GM12878 (cell line): ENCODE measurements around the gene UTP20. TPM values are rescaled to one million over a fixed set of nuclear protein-coding genes. Genes with fewer than 3 reads are reported as not detected.

Experiments used
- ATAC-seq: fragments of 200-7000 bp; cut with Tn5 transposase; 3 replicates; pipeline ENCODE4 v1.9.1; 2020; ENCODE audit warnings: mild to moderate bottlenecking, moderate library complexity
- BruUV-seq: library from RNA; stranded (reverse); fragments of 400-500 nt; replicated peaks from 2 replicates; lab custom pipeline; 2021; lab: Mats Ljungman, UMichigan
- CTCF ChIA-PET: fragments of 300-600 bp; sonication (Branson Sonifier 250); formaldehyde crosslinking; extraction: SDS; loops from one replicate; lab custom pipeline; 2021; ENCODE audit warnings: inconsistent platforms; lab: Yijun Ruan, JAX
- POLR2A ChIA-PET: fragments of 350-600 bp; formaldehyde crosslinking; extraction: SDS; loops from one replicate; lab custom pipeline; 2021; ENCODE audit warnings: inconsistent platforms; lab: Charles Lee
- RAD21 ChIA-PET: fragments of 300-600 bp; sonication (Branson Sonifier 250); formaldehyde crosslinking; loops from one replicate; lab custom pipeline; 2023; ENCODE audit warnings: antibody characterized with exemption; ENCODE audit not compliant: unreplicated experiment; lab: Charles Lee
- SMC1A ChIA-PET: fragments of 300-600 bp; sonication (Branson Sonifier 250); formaldehyde crosslinking; loops from one replicate; lab custom pipeline; 2023; ENCODE audit not compliant: unreplicated experiment, uncharacterized antibody; lab: Charles Lee
- DNase-seq: peaks from one replicate; pipeline ENCODE4 v3.0.0-alpha.2; 2011; ENCODE audit warnings: low read depth, low spot score
- FAIRE-seq: peaks from 3 replicates; lab custom pipeline; 2011; peaks lifted over from hg19 to GRCh38; lab: Jason Lieb, UNC
- H2AFZ ChIP-seq: 2 replicates; pipeline ENCODE4 v1.6.0; 2011; ENCODE audit warnings: low read depth, low read length, control low read depth; ENCODE audit not compliant: control insufficient read depth
- H3K27ac ChIP-seq: 2 replicates; pipeline ENCODE4 v1.5.1; 2011; ENCODE audit warnings: control low read depth; ENCODE audit not compliant: control insufficient read depth, insufficient read depth
- H3K27me3 ChIP-seq, 2 experiments: replicated peaks in 1 of 2; 2 replicates each; pipeline versions ENCODE4 v1.6.0 to v1.6.1; 2011; ENCODE audit warnings: low read length in 1 of 2; ENCODE audit not compliant: control insufficient read depth in 2 of 2, insufficient read depth in 2 of 2
- H3K36me3 ChIP-seq, 2 experiments: 2 replicates each; pipeline ENCODE4 v1.5.1; 2011; ENCODE audit warnings: low read length in 1 of 2; ENCODE audit not compliant: control insufficient read depth in 2 of 2, insufficient read depth in 2 of 2
- H3K4me1 ChIP-seq: 2 replicates; pipeline ENCODE4 v1.6.1; 2011; ENCODE audit warnings: mild to moderate bottlenecking, low read length, moderate library complexity, mixed read lengths; ENCODE audit not compliant: control insufficient read depth, insufficient read depth
- H3K4me2 ChIP-seq: 2 replicates; pipeline ENCODE4 v1.6.0; 2011; ENCODE audit warnings: control low read depth; ENCODE audit not compliant: control insufficient read depth, insufficient read depth
- H3K4me3 ChIP-seq: fragments of 200-600 bp; sonication (generic); 2 replicates; pipeline ENCODE4 v1.5.1; 2016
- H3K79me2 ChIP-seq: 2 replicates; pipeline ENCODE4 v1.6.0; 2011; ENCODE audit warnings: low read length; ENCODE audit not compliant: control insufficient read depth, insufficient read depth
- H3K9ac ChIP-seq: 2 replicates; pipeline ENCODE4 v1.8.0; 2011; ENCODE audit warnings: low read length, control low read depth, mixed read lengths; ENCODE audit not compliant: control insufficient read depth, insufficient read depth
- H3K9me3 ChIP-seq: replicated peaks from 3 replicates; pipeline ENCODE4 v1.5.1; 2011; ENCODE audit warnings: mild to moderate bottlenecking, low read length; ENCODE audit not compliant: control insufficient read depth, insufficient read depth
- H4K20me1 ChIP-seq: 2 replicates; pipeline ENCODE4 v1.6.0; 2011; ENCODE audit not compliant: control insufficient read depth, insufficient read depth
- EGR1 ChIP-seq, 2 experiments: IDR thresholded peaks; 1 replicate in 1 of 2; 2 replicates in 1 of 2; pipeline ENCODE4 v1.6.1; 2011 to 2012; ENCODE audit warnings: low read depth in 2 of 2, low read length in 2 of 2, borderline replicate concordance in 1 of 2, mild to moderate bottlenecking in 1 of 2, moderate library complexity in 1 of 2
- ESRRA ChIP-seq: IDR thresholded peaks from 2 replicates; pipeline ENCODE4 v1.6.1; 2012; ENCODE audit warnings: mild to moderate bottlenecking, low read length, improper control_type of control experiment
- MXI1 ChIP-seq: fragments of 150-350 bp; IDR thresholded peaks from 2 replicates; pipeline ENCODE4 v1.6.1; 2011; ENCODE audit warnings: low read depth, mild to moderate bottlenecking, inconsistent platforms, low read length, improper control_type of control experiment
- PAX5 ChIP-seq: IDR thresholded peaks from 2 replicates; pipeline ENCODE4 v1.6.1; 2011; ENCODE audit warnings: low read depth, low read length, borderline replicate concordance
- PAX8 ChIP-seq: fragments of 450-650 bp; IDR thresholded peaks from 2 replicates; pipeline ENCODE4 v1.6.1; 2017; ENCODE audit warnings: mild to moderate bottlenecking, moderate library complexity
- SIN3A ChIP-seq: IDR thresholded peaks from 2 replicates; pipeline ENCODE4 v1.6.1; 2012; ENCODE audit warnings: low read depth, low read length, improper control_type of control experiment
- SMARCA5 ChIP-seq: fragments of 450-650 bp; IDR thresholded peaks from 2 replicates; pipeline ENCODE4 v1.6.1; 2017; ENCODE audit warnings: mild to moderate bottlenecking
- SMC3 ChIP-seq: IDR thresholded peaks from 2 replicates; pipeline ENCODE4 v1.6.1; 2011; ENCODE audit warnings: low read length, improper control_type of control experiment, borderline replicate concordance
- SRF ChIP-seq, 2 experiments: IDR thresholded peaks; 2 replicates each; pipeline ENCODE4 v1.6.1; 2011; ENCODE audit warnings: low read depth in 2 of 2, low read length in 2 of 2, mild to moderate bottlenecking in 1 of 2, moderate library complexity in 1 of 2
- WGBS: methylation state at CpG from one replicate; pipeline ENCODE4 v1.1.6; 2016; ENCODE audit warnings: low lambda C conversion rate; ENCODE audit not compliant: insufficient replicate concordance, insufficient coverage; ENCODE audit errors: missing lambda C conversion rate; 5-methylcytosine and 5-hydroxymethylcytosine counted together
- in situ Hi-C: fragments of 300-500 bp; cut with MboI; formaldehyde crosslinking; loops from 9 replicates; pipeline ENCODE4 v1.14.3; 2018; ENCODE audit warnings: mixed read lengths
- intact Hi-C: fragments of 100-400 bp; cut with micrococcal nuclease; formaldehyde crosslinking; loops from one replicate; pipeline ENCODE4 v1.14.2; 2022; ENCODE audit not compliant: unreplicated experiment
- polyA plus RNA-seq, 11 experiments: library from polyadenylated mRNA; depleted of rRNA in 4 of 11; unstranded in 6 of 11; stranded (reverse) in 5 of 11; fragments of >200 nt; fragmentation: Nextera tagmentation in 4 of 11; fragmentation: Illumina TruSeq in 1 of 11; extraction: Ambion mirVana in 4 of 11; extraction: Trizol in 1 of 11; gene quantifications; 1 replicate in 1 of 11; 2 replicates in 10 of 11; pipeline versions ENCODE4 v1.2.1 to v1.2.3, GENCODE V29; 2011 to 2016; ENCODE audit warnings: inconsistent platforms in 2 of 11, missing spikeins in 2 of 11, low read depth in 1 of 11
- total RNA-seq, 4 experiments: library from RNA; depleted of rRNA in 3 of 4; stranded (reverse); fragments of >200 nt in 3 of 4; fragmentation: Illumina TruSeq in 1 of 4; extraction: Trizol in 1 of 4; gene quantifications; 2 replicates each; pipeline versions ENCODE4 v1.2.1 to v1.2.3, GENCODE V29; 2013 to 2021

The UTP20 gene
- total and polyA plus RNA-seq, 10 of the 15 experiments (the other 5 are each of a cell fraction or from before 2014, with no cell fraction given): 3.6 to 25.6 (median 16.7) TPM

- TF ChIP-seq PAX8: no peak
- no peak for TF ChIP-seq SRF (IDR thresholded peaks at IDR 0.05; ENCODE audit: low read depth in 2 of 2, low read length in 2 of 2)
- TF ChIP-seq MXI1: no peak
- no peak for TF ChIP-seq PAX5
- no peak for TF ChIP-seq SIN3A
- TF ChIP-seq EGR1 (IDR thresholded peaks at IDR 0.05; ENCODE audit: borderline replicate concordance in 1 of 2, low read depth in 2 of 2, low read length in 2 of 2): no peak
Observed at GRCh38 chr12:101325590-101325989, 45.7 kb downstream of the UTP20 start (continued).

DNA sequence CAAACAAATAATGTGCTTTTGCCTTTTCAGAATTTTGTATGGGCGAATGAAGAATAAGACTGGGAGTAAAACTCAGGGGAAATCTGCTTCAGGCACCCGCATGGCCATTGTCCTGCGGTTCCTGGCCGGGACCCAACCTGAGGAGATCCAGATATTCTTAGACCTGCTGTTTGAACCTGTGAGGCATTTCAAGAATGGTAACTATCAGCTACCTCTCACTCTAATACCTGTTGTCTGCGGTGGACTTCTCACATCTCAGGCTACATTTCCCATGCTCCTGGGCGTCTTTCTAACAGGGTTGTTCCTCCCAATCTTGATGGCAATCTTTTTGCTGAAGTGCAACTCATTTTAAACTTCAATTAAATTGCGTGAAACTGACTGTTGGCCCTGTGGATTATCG is 47.1 kb downstream of the UTP20 start:
- TF ChIP-seq ESRRA: no peak
- TF ChIP-seq SMC3: no peak
- TF ChIP-seq SMARCA5: no peak
- ATAC-seq (no peak), FAIRE-seq (no peak), DNase-seq (no peak)
- in situ Hi-C loops: no loop called here
- WGBS: 98% methylated on average over 8 of the region's 8 CpGs
- Histone ChIP-seq H3K79me2 (no peaks in the 10 kb centered on the region), H3K4me1 (no peaks in the 10 kb centered on the region), H3K9me3 (no peaks in the 10 kb centered on the region), H3K27me3 (no peaks in the 10 kb centered on the region), H3K4me3 (no peak overlapping the region), H2AFZ (no peak overlapping the region), H4K20me1 (no peaks in the 10 kb centered on the region), H3K27ac (no peak overlapping the region), H3K9ac (no peak overlapping the region), H3K4me2 (no peak overlapping the region), H3K36me3 (peaks cover 0 to 15% of the 10 kb centered on the region in 2 experiments; a peak in 3 of 4 replicates)
- ChIA-PET POLR2A (no interaction called here), SMC1A (interaction anchor here (1.0 kb wide), 1 partner anchor 23 kb away, joined by 3 read pairs; no protein-coding TSS in a partner anchor), RAD21 (no interaction called here), CTCF (no interaction called here)
- no TSS peak for BruUV-seq
- intact Hi-C loops: loop anchor here (10.0 kb wide), 1 partner anchor 152 kb away; no protein-coding TSS in a partner anchor
